Breast epithelium (tissue), 4 donors: ENCODE results near the gene IGSF21. TPM values are rescaled to one million over a fixed set of nuclear protein-coding genes. Genes with fewer than 3 reads are reported as not detected.

Source experiments
- DNase-seq, 2 donors: peaks; one replicate each; pipeline ENCODE4 v3.0.0-alpha.2; 2019; ENCODE audit warnings: low spot score in 2 of 2
- H3K27ac ChIP-seq, 2 donors: fragments of 200-600 bp; sonication (generic) in 1 of 2; one replicate each; pipeline ENCODE4 v1.5.1; 2016 to 2019; ENCODE audit warnings: mild to moderate bottlenecking in 1 of 2
- H3K27me3 ChIP-seq, 2 donors: fragments of 200-600 bp; sonication (generic) in 1 of 2; one replicate each; pipeline versions ENCODE4 v1.5.1 to v1.6.0; 2017 to 2019; ENCODE audit warnings: control low read depth in 1 of 2, mild to moderate bottlenecking in 1 of 2
- H3K36me3 ChIP-seq: fragments of 200-600 bp; one replicate; pipeline ENCODE4 v1.5.1; 2019
- H3K4me1 ChIP-seq, 2 donors: fragments of 200-600 bp; sonication (generic); one replicate each; pipeline ENCODE4 v1.5.1; 2016 to 2019; ENCODE audit warnings: control low read depth in 1 of 2
- H3K4me3 ChIP-seq, 3 donors: fragments of 200-600 bp; sonication (generic); 1 replicate in 2 of 3; 2 replicates in 1 of 3; pipeline ENCODE4 v1.5.1; 2016 to 2019; ENCODE audit warnings: mild to moderate bottlenecking in 3 of 3, moderate library complexity in 2 of 3
- H3K9me3 ChIP-seq, 2 donors: fragments of 200-600 bp; sonication (generic) in 1 of 2; one replicate each; pipeline ENCODE4 v1.5.1; 2016 to 2019; ENCODE audit warnings: control low read depth in 1 of 2
- CTCF ChIP-seq, 3 donors: fragments of 450-650 bp; IDR thresholded peaks; one replicate each; pipeline ENCODE4 v1.5.1; 2016 to 2017; ENCODE audit warnings: antibody characterized with exemption in 3 of 3, mild to moderate bottlenecking in 3 of 3, moderate library complexity in 3 of 3
- POLR2A ChIP-seq: fragments of 450-650 bp; IDR thresholded peaks from one replicate; pipeline ENCODE4 v1.6.1; 2016; ENCODE audit warnings: antibody characterized with exemption, mild to moderate bottlenecking, moderate library complexity
- POLR2AphosphoS5 ChIP-seq, 3 donors: sonication (generic); formaldehyde crosslinking; IDR thresholded peaks; one replicate each; pipeline ENCODE4 v1.6.1; 2017; ENCODE audit warnings: antibody characterized with exemption in 3 of 3
- intact Hi-C: fragments of 100-400 bp; cut with DNase I; formaldehyde crosslinking; loops from one replicate; pipeline ENCODE4 v1.15.1; 2023; ENCODE audit warnings: low total_unique reads
- total RNA-seq, 3 donors: library from RNA; depleted of rRNA; stranded (reverse); fragments of >200 nt; gene quantifications; one replicate each; pipeline ENCODE4 v1.1.0, GENCODE V29; 2016

The IGSF21 gene
- total RNA-seq, 3 donors from 2014 or later, result 4.8 to 9.5 (median 4.8) TPM

GRCh38 chr1:18204575-18204974 lies 97.0 kb downstream of the IGSF21 start:
- H3K4me3 ChIP-seq, result no peak overlapping the region
- H3K27ac ChIP-seq, result no peak overlapping the region
- H3K4me1 ChIP-seq, result no peaks in the 10 kb centered on the region
- H3K9me3 ChIP-seq, result peaks cover 0 to 9% of the 10 kb centered on the region in 2 donors
- H3K36me3 ChIP-seq, result no peaks in the 10 kb centered on the region
- no peak for DNase-seq
- TF ChIP-seq POLR2A, result no peak
- peaks cover 0 to 16% of the 10 kb centered on the region in 2 donors for H3K27me3 ChIP-seq
- intact Hi-C loops, result loop anchor here (5.0 kb wide), 1 partner anchor 272 kb away; no protein-coding TSS in a partner anchor

DNA sequence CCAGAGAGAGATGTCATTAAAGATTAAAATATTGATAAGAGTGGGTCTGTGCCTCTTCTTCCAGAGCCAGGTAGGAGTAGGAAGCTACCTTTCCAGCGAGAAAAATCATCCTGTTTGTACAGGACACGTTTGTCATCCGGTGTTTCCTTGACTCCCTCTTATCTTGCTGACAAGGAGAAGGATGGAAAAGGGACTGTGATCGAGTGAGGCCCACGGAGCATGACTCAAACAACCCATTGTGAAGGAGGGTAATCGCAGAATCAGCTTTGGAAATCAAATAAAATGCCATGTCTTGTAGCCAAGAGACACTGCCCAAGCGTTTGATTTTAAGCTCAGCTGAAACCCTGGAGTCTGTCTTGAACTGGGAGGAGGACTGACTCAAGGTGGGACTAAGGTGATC lies 97.7 kb downstream of the IGSF21 start:
- Histone ChIP-seq H3K4me1 (no peaks in the 10 kb centered on the region), H3K4me3 (no peak overlapping the region), H3K36me3 (no peaks in the 10 kb centered on the region), H3K27me3 (peaks cover 0 to 9% of the 10 kb centered on the region in 2 donors), H3K9me3 (peaks cover 0 to 9% of the 10 kb centered on the region in 2 donors), H3K27ac (no peak overlapping the region)
- intact Hi-C loops, result no loop called here
- no peak for TF ChIP-seq POLR2AphosphoS5 (IDR thresholded peaks at IDR 0.05)
- no peak for TF ChIP-seq POLR2A
- no peak for TF ChIP-seq CTCF (IDR thresholded peaks at IDR 0.05)
- no peak for DNase-seq

GRCh38 chr1:18211764-18212163 lies 104.2 kb downstream of the IGSF21 start:
- TF ChIP-seq POLR2A (no peak), POLR2AphosphoS5 (IDR thresholded peaks at IDR 0.05) (no peak), CTCF (IDR thresholded peaks at IDR 0.05) (no peak)
- no peak overlapping the region for H3K27ac ChIP-seq
- intact Hi-C loops, result no loop called here

GRCh38 chr1:18217398-18218043 lies 109.9 kb downstream of the IGSF21 start:
- Histone ChIP-seq H3K27me3 (no peaks in the 10 kb centered on the region), H3K4me1 (no peaks in the 10 kb centered on the region), H3K36me3 (no peaks in the 10 kb centered on the region), H3K4me3 (no peak overlapping the region), H3K27ac (no peak overlapping the region), H3K9me3 (peaks cover 8 to 21% of the 10 kb centered on the region in 2 donors)
- intact Hi-C loops, result no loop called here
- TF ChIP-seq CTCF (IDR thresholded peaks at IDR 0.05) (no peak), POLR2AphosphoS5 (IDR thresholded peaks at IDR 0.05) (no peak), POLR2A (no peak)
- no peak for DNase-seq

More at GRCh38 chr1:18211764-18212163, 104.2 kb downstream of the IGSF21 start:
- Histone ChIP-seq H3K27me3 (no peaks in the 10 kb centered on the region), H3K4me3 (no peak overlapping the region), H3K4me1 (no peaks in the 10 kb centered on the region), H3K36me3 (no peaks in the 10 kb centered on the region), H3K9me3 (peaks cover 0 to 3% of the 10 kb centered on the region in 2 donors)
- no peak for DNase-seq

DNA sequence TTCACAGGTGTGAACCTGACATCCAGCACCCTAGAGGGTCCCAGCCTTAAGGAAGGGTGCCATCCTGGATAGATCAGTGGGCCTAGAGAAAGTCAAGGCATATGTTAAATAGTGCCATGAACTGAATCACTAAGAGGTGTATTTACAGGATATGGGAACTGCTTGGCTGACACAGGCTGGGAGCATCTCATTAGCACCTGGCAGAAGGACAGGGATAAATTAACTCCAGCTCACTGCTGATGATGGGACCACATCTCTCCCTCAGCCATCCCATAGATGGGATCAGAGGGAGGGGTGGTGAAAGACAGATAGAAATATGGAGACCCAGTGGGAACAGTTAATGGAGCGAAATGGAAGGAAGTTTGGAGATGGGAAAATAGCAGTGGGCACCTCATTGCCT lies 122.0 kb downstream of the IGSF21 start:
- DNase-seq, result no peak
- H3K4me3 ChIP-seq, result no peak overlapping the region
- no peak for TF ChIP-seq POLR2AphosphoS5 (IDR thresholded peaks at IDR 0.05)
- TF ChIP-seq CTCF (IDR thresholded peaks at IDR 0.05), result no peak
- TF ChIP-seq POLR2A, result no peak
- H3K36me3 ChIP-seq, result no peaks in the 10 kb centered on the region
- peaks cover 5 to 13% of the 10 kb centered on the region in 2 donors for H3K9me3 ChIP-seq
- intact Hi-C loops, result no loop called here
- H3K4me1 ChIP-seq, result no peaks in the 10 kb centered on the region
- H3K27ac ChIP-seq, result no peak overlapping the region
- peaks cover 0 to 11% of the 10 kb centered on the region in 2 donors for H3K27me3 ChIP-seq
